ENCODE data around the gene IZUMO1. TPM values are rescaled to one million over a fixed set of nuclear protein-coding genes. Genes with fewer than 3 reads are reported as not detected.

IZUMO1 gene
- total RNA-seq, 1 donor from 2014 or later, result 3.8 TPM

DNA sequence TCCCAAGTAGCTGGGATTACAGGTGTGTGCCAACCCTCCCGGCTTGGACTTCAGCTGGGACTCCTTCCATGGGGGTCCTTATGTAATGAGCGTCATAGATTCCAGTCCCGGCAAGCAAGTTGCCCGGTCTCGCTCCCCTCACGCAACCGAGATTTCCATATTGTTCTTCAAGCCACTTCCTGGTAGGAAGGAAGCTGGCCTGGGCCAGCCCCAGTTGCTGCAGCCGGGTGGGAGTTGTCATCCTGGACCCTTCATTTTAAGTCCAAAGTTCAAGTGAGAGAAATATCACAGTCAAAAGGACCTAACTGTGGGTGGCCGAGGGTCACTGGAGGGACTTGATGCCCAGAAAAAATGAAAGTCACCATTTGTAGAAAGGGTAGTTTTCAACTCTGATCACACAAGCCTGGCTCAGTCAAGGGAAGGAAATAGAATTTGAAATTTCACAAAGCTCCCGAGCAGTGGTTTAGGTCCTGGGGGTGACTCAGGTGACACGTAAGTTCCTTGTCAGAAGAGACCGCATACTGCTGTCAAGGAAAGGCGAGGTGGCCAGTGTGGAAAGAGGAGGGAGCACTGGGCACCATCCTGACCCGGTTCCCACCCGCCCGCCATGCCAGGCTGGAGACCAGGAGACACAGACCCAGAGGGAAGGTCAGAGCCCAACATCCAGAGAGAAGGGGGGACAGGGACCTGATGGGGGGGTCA, 13.9 kb upstream of the IZUMO1 start:
- H3K27ac ChIP-seq, result peak overlapping the region; percentile 42
- DNase-seq, result no peak
- intact Hi-C loops (cut with DNase I), result no loop called here
- H3K4me3 ChIP-seq, result no peak overlapping the region
- no peaks in the 10 kb centered on the region for H3K27me3 ChIP-seq
- no peaks in the 10 kb centered on the region for H3K9me3 ChIP-seq
- H3K4me1 ChIP-seq, result no peaks in the 10 kb centered on the region
- peak; percentile 17 for ATAC-seq
- H3K36me3 ChIP-seq, result no peaks in the 10 kb centered on the region
- no peak for TF ChIP-seq CTCF (IDR thresholded peaks at IDR 0.05)

- TF ChIP-seq CTCF (IDR thresholded peaks at IDR 0.05), result no peak
- Histone ChIP-seq H3K4me1 (peaks cover 6% of the 10 kb centered on the region), H3K27ac (no peak overlapping the region), H3K36me3 (no peaks in the 10 kb centered on the region), H3K9me3 (no peaks in the 10 kb centered on the region), H3K27me3 (no peaks in the 10 kb centered on the region), H3K4me3 (no peak overlapping the region)
- intact Hi-C loops (cut with DNase I), result no loop called here
- DNase-seq (no peak), ATAC-seq (no peak)
Observed at GRCh38 chr19:48757741-48758144, 11.0 kb upstream of the IZUMO1 start.

DNA sequence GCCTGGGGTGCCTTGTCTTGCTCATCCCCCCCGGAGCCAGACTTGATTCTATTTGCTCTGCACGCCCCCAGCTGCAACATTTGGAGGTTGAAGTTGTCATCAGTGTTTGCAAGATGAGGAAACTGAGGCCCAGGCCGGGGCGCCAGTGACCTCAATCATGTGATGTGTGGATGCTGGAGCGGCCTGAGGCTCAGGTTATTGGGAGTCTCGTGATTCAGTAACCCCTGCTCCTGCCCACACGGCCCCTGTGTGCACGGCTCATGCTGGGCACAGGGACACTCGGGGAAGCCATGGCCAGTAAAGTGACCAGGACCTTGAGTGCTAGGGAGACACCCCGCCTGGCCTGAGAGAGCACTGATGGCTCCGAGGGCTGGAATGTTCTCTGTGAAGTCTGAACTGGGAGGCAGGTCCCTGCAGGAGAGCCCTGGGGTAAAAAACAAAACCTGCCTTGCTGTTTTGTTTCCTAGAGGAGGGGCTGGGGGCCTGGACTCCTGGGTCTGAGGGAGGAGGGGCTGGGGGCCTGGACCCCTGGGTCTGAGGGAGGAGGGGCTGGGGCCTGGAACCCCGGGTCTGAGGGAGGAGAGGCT, 10.5 kb upstream of the IZUMO1 start:
- intact Hi-C loops (cut with DNase I), result no loop called here

DNA sequence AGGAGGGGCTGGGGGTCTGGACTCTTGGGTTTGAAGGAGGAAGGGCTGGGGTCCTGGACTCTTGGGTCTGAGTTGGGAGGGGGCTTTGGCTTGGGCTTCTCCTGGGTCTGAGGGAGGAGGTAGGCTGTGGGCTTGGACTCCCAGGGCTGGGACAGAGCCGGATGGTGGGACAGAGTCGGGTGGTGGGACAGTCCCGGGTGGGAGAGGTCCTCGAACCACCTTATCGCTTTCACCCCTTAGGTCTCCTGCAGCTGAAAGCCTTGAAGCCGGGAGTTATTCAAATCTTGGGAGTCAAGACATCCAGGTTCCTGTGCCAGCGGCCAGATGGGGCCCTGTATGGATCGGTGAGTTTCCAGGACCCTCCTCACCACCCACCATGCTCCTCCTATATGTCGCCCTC, 10.0 kb upstream of the IZUMO1 start:
- no peaks in the 10 kb centered on the region for H3K36me3 ChIP-seq
- DNase-seq, result no peak
- no peak overlapping the region for H3K4me3 ChIP-seq
- no peak for TF ChIP-seq CTCF (IDR thresholded peaks at IDR 0.05)
- H3K4me1 ChIP-seq, result peaks cover 15% of the 10 kb centered on the region
- intact Hi-C loops (cut with DNase I), result no loop called here
- H3K9me3 ChIP-seq, result no peaks in the 10 kb centered on the region
- ATAC-seq, result no peak
- H3K27ac ChIP-seq, result no peak overlapping the region
- H3K27me3 ChIP-seq, result peaks cover 7% of the 10 kb centered on the region

More for the DNA sequence above, 10.5 kb upstream of the IZUMO1 start:
- Histone ChIP-seq H3K4me1 (peaks cover 10% of the 10 kb centered on the region), H3K27me3 (peaks cover 2% of the 10 kb centered on the region), H3K27ac (no peak overlapping the region), H3K4me3 (no peak overlapping the region), H3K36me3 (no peaks in the 10 kb centered on the region), H3K9me3 (no peaks in the 10 kb centered on the region)
- DNase-seq, result no peak
- no peak for ATAC-seq
- no peak for TF ChIP-seq CTCF (IDR thresholded peaks at IDR 0.05)

- no peak for TF ChIP-seq CTCF (IDR thresholded peaks at IDR 0.05)
- DNase-seq (no peak), ATAC-seq (no peak)
- H3K36me3 ChIP-seq, result no peaks in the 10 kb centered on the region
- H3K4me3 ChIP-seq, result no peak overlapping the region
- peaks cover 11% of the 10 kb centered on the region for H3K27me3 ChIP-seq
- peaks cover 18% of the 10 kb centered on the region for H3K4me1 ChIP-seq
- H3K9me3 ChIP-seq, result no peaks in the 10 kb centered on the region
- intact Hi-C loops (cut with DNase I), result no loop called here
- H3K27ac ChIP-seq, result no peak overlapping the region
Observed at GRCh38 chr19:48756212-48756611, 9.5 kb upstream of the IZUMO1 start.
